Common myeloid progenitor, CD34-positive (primary cell): ENCODE measurements around the gene BBLN.
A peak's percentile ranks its signal among the peaks of the same experiment; 100 is the strongest.
"Not testable (repeated sequence)": the region's sequence is repeated elsewhere in the genome, so short reads cannot be mapped to it uniquely, and the experiment has no call there.

Experiments used
- CTCF ChIA-PET: fragments of 350-600 bp; sonication (Branson Sonifier 250); formaldehyde crosslinking; loops from one replicate; lab custom pipeline; 2021; ENCODE audit warnings: antibody characterized with exemption; lab: Charles Lee
- POLR2A ChIA-PET: fragments of 350-600 bp; sonication (Branson Sonifier 250); formaldehyde crosslinking; loops from one replicate; lab custom pipeline; 2021; ENCODE audit warnings: antibody characterized with exemption; lab: Charles Lee
- DNase-seq, 3 donors: peaks; one replicate each; pipeline versions ENCODE4 v3.0.0 to v3.0.0-alpha.2; 2013
- H3K27ac ChIP-seq, 2 experiments: 1 replicate in 1 of 2; 2 replicates in 1 of 2; pipeline ENCODE4 v1.7.0; 2013; ENCODE audit warnings: inconsistent platforms in 2 of 2, low read length in 2 of 2, mild to moderate bottlenecking in 2 of 2, low read depth in 1 of 2, moderate library complexity in 1 of 2; ENCODE audit not compliant: severe bottlenecking in 2 of 2, insufficient read depth in 1 of 2, poor library complexity in 1 of 2
- H3K27me3 ChIP-seq, 5 experiments: replicated peaks in 2 of 5; 1 replicate in 3 of 5; 2 replicates in 2 of 5; pipeline versions ENCODE4 v1.6.1 to v1.7.0; 2013; ENCODE audit warnings: low read length in 4 of 5, mild to moderate bottlenecking in 2 of 5, moderate library complexity in 2 of 5, inconsistent platforms in 1 of 5; ENCODE audit not compliant: insufficient read depth in 5 of 5, control insufficient read depth in 4 of 5
- H3K36me3 ChIP-seq, 4 experiments: 1 replicate in 2 of 4; 2 replicates in 2 of 4; pipeline versions ENCODE4 v1.6.1 to v1.7.0; 2013; ENCODE audit warnings: low read length in 3 of 4, control low read depth in 1 of 4, mild to moderate bottlenecking in 1 of 4; ENCODE audit not compliant: control insufficient read depth in 4 of 4, insufficient read depth in 4 of 4
- H3K4me1 ChIP-seq, 4 experiments: 1 replicate in 3 of 4; 2 replicates in 1 of 4; pipeline versions ENCODE4 v1.6.1 to v1.7.1; 2013; ENCODE audit warnings: low read length in 3 of 4, mild to moderate bottlenecking in 3 of 4, control low read depth in 1 of 4, inconsistent platforms in 1 of 4, moderate library complexity in 1 of 4; ENCODE audit not compliant: control insufficient read depth in 4 of 4, insufficient read depth in 4 of 4; ENCODE audit errors: control extremely low read depth in 1 of 4
- H3K4me3 ChIP-seq, 7 experiments: 1 replicate in 4 of 7; 2 replicates in 3 of 7; pipeline versions ENCODE4 v1.5.1 to v1.7.0; 2013; ENCODE audit warnings: mild to moderate bottlenecking in 7 of 7, low read length in 6 of 7, moderate library complexity in 6 of 7, inconsistent platforms in 2 of 7, low read depth in 2 of 7, control low read depth in 1 of 7; ENCODE audit not compliant: insufficient read depth in 4 of 7, control insufficient read depth in 1 of 7; ENCODE audit errors: extremely low read depth in 1 of 7
- H3K9me3 ChIP-seq, 5 experiments: 1 replicate in 4 of 5; 2 replicates in 1 of 5; pipeline versions ENCODE4 v1.6.1 to v1.7.1; 2013; ENCODE audit warnings: low read length in 4 of 5, mild to moderate bottlenecking in 2 of 5, inconsistent platforms in 1 of 5, low read depth in 1 of 5, moderate library complexity in 1 of 5; ENCODE audit not compliant: control insufficient read depth in 4 of 5, insufficient read depth in 2 of 5; ENCODE audit errors: control extremely low read depth in 1 of 5
- WGBS: methylation state at CpG from one replicate; pipeline ENCODE4 v1.1.5; 2013; ENCODE audit not compliant: insufficient coverage; 5-methylcytosine and 5-hydroxymethylcytosine counted together

The BBLN gene

DNA sequence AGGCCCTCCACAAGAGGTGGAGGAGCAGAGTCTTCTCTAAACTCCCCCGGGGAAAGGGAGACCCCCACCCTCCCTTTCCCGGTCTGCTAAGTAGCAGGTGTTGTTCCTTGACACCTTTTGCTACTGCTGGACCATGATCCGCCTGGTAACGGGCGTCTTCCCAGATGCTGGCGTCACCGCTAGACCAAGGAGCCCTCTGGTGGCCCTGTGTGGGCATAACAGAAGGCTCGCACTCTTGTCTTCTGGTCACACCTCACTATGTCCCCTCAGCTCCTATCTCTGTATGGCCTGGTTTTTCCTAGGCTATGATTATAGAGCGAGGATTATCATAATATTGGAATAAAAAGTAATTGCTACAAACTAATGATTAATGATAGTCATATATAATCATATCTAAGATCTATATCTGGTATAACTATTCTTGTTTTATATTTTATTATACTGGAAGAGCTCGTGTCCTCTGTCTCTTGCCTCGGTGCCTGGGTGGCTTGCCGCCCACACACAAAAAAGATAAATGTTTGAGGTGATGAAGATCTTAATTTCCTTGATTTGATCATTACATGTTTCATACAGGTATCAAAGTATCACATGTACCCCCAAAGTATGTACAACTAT lies 30.0 kb upstream of the BBLN start:
- DNase-seq, POLR2A ChIA-PET, H3K27ac ChIP-seq: not testable (repeated sequence)

DNA sequence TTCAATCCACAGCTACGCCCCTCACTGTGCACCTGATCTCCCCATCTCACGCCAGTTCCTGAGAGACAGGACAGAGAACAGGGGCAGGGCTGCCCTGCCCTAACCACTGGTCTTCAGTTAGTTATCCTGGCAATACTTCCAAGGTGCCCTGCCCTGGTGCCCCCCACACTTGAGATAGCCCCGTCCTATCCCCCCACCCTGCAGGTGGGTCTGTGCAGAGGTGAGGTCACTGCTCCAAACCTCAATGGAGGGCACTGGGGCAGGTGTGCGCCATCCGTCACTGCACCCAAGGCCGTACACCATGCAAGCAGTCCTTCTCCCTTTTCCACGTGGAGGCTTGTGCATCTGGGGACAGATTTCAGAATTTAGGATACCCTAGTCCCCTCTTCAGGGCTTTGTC lies 29.4 kb upstream of the BBLN start:
- POLR2A ChIA-PET, CTCF ChIA-PET: not testable (repeated sequence)
- 61% methylated on average over 3 of the region's 7 CpGs for WGBS

More for the DNA sequence above, 30.0 kb upstream of the BBLN start:
- not testable (repeated sequence) for H3K9me3 ChIP-seq, H3K4me3 ChIP-seq, H3K27me3 ChIP-seq, H3K36me3 ChIP-seq
- peaks cover 0 to 29% (median 26%) of the 10 kb centered on the region in 4 experiments for H3K4me1 ChIP-seq
- WGBS: 40% methylated on average over 1 of the region's 12 CpGs
- CTCF ChIA-PET: interaction anchor here (1.4 kb wide), 1 partner anchor 13 kb away, joined by 4 read pairs; no protein-coding TSS in a partner anchor

DNA sequence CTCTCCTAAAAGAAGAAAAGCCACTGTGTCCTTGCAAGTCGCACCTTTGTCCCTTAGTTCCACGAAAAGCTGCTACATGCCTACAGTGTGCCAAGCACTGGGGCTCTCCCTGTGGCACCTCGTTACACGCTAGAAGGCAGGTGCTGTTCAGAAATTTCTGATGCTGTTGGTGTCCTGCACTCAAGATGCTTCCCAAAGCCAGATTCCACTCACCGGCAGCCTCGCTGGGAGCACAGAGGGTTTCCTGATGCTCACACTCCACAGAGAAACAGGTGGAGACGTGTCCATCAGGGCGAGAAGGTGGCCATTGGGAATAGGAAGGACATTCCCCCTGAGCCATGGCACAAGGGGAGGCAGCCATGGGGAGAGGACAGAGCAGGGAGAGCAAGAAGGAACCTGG lies 28.7 kb upstream of the BBLN start:
- H3K9me3 ChIP-seq, H3K27me3 ChIP-seq, POLR2A ChIA-PET, H3K27ac ChIP-seq, H3K36me3 ChIP-seq, H3K4me3 ChIP-seq, DNase-seq: not testable (repeated sequence)
- WGBS: 98% methylated on average over 6 of the region's 8 CpGs
- CTCF ChIA-PET: interaction anchor here (1.1 to 1.2 kb wide), 2 partner anchors 27 to 28 kb away, joined by 4 read pairs; no protein-coding TSS in a partner anchor
- H3K4me1 ChIP-seq: peaks cover 0 to 20% (median 19%) of the 10 kb centered on the region in 4 experiments

More for the DNA sequence above, 29.4 kb upstream of the BBLN start:
- not testable (repeated sequence) for H3K9me3 ChIP-seq, DNase-seq, H3K36me3 ChIP-seq, H3K27ac ChIP-seq, H3K4me3 ChIP-seq, H3K27me3 ChIP-seq
- H3K4me1 ChIP-seq: peaks cover 0 to 26% (median 25%) of the 10 kb centered on the region in 4 experiments

DNA sequence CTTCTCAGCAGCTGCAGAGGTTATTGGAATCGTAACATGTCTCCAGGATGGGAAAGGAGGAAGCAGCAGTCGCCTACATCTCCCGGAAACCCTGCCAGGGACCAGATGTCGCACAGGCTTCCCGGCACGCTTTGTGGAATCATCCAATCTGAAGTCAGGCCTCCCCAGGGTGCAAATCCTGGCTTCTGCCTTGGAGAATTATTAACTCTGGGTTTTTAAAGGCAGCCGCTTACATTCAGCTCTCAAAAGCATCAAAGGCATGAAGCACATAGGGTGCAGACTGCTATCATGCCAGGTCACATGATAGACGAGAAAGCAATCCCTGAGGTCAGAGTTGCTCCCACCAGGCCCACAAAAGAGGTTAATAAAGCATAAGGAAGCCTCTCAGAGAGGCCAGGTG lies 27.9 kb upstream of the BBLN start:
- POLR2A ChIA-PET, H3K27me3 ChIP-seq, H3K27ac ChIP-seq, DNase-seq, H3K9me3 ChIP-seq, H3K4me3 ChIP-seq, H3K36me3 ChIP-seq: not testable (repeated sequence)
- 72% methylated on average over 7 of the region's 8 CpGs for WGBS
- CTCF ChIA-PET: interaction anchor here (1.1 to 1.2 kb wide), 2 partner anchors 26 to 27 kb away, joined by 4 read pairs; no protein-coding TSS in a partner anchor
- peaks cover 0 to 15% (median 13%) of the 10 kb centered on the region in 4 experiments for H3K4me1 ChIP-seq

DNA sequence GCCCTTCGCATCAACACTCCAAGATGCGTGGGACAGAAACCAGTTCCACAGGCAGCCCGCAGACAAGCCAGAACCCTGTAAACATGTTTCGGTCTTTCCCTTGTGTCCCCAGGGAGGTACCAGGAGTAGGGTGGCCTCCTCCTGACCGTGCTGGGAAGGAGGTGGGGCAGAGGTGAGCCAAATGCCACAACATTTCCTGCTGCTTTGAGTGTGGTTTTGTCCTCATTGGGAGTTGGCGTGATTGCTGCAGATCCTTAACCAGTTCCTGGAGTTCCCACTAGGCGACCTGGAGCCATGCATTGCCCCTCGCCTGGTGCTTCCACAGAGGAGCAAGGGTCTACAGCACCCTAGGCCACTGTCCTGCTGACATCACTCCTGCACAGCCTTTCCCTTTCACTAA lies 24.5 kb upstream of the BBLN start:
- POLR2A ChIA-PET, H3K27me3 ChIP-seq, DNase-seq, H3K36me3 ChIP-seq, H3K4me1 ChIP-seq, H3K27ac ChIP-seq, H3K4me3 ChIP-seq, H3K9me3 ChIP-seq: not testable (repeated sequence)
- CTCF ChIA-PET: interaction anchor here (1.7 kb wide), 1 partner anchor 10 kb away, joined by 6 read pairs; no protein-coding TSS in a partner anchor
- 62% methylated on average over 7 of the region's 8 CpGs for WGBS

DNA sequence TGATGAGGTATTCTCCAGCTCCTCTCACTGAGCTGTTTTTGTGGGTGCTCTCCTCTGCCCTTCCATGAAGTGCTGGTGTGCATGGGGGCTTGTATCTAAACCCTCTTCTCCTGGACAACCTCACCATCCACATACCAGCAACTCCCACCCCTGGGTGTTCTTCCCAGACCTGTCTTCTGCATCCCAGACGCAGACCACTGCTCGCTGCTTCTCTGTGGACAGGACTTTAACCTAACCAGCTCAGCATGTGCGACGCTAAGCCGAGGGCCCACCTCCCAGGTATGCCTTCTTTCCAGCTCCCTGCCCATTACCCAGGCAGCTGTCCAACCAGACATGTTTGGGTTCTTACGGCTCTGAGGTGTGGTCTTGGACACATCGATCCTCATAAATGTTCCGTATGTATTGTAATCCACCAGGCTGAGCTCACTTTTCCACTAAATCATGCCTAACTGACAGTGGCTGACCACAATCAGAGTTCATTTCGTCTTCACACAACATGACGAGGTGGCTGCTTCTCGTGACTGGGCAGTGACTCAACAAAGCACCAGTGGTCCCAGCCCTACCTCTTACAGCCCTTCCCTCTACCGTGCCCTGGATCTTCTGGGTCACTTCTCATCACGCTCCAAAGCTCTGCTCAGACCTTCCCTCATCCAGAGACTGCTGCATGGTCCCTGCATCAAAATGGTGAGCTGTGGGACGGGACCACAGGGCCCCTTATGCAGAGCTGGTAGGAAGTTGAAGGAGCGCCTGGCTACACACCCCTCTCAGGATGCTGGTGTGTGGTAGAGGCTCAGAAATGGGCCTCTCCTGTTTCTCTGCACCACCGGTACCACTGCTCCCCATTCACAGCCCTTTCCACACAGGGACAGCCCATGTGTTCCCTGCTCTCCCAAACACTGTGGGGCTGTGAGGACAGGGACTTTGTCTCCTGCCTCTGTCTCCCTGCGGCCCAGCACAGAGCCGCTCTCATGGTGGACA lies 23.0 kb upstream of the BBLN start:
- CTCF ChIA-PET: interaction anchor here (1.0 to 1.7 kb wide), 5 partner anchors 8 to 20 kb away, joined by 3 to 6 read pairs (median 4); no protein-coding TSS in a partner anchor
- DNase-seq: peak in 2 of 3 donors; percentile 24 to 61
- peaks cover 0 to 8% (median 6%) of the 10 kb centered on the region in 4 experiments for H3K4me1 ChIP-seq
- H3K27ac ChIP-seq: no peak overlapping the region
- H3K4me3 ChIP-seq: no peak overlapping the region
- no peaks in the 10 kb centered on the region for H3K36me3 ChIP-seq
- H3K27me3 ChIP-seq: no peaks in the 10 kb centered on the region
- WGBS: 87% methylated on average over 14 of the region's 18 CpGs
- no peaks in the 10 kb centered on the region for H3K9me3 ChIP-seq
- POLR2A ChIA-PET: no interaction called here
